Cardiac muscle cell (in vitro differentiated cells and primary cell): Measurements from ENCODE around the gene PLEKHG3. TPM values are rescaled to one million over a fixed set of nuclear protein-coding genes. Genes with fewer than 3 reads are reported as not detected.

Experiments used
- DNase-seq, 2 donors: peaks; one replicate each; pipeline versions ENCODE4 v3.0.0 to v3.0.0-alpha.2; 2010 to 2017; ENCODE audit warnings: low read depth in 1 of 2, low spot score in 1 of 2
- H3K27ac ChIP-seq: fragments of 200-600 bp; sonication (generic); 2 replicates; pipeline ENCODE4 v1.5.1; 2016
- H3K27me3 ChIP-seq: fragments of 200-600 bp; sonication (generic); 2 replicates; pipeline ENCODE4 v1.6.0; 2016; ENCODE audit warnings: control low read depth
- H3K36me3 ChIP-seq: fragments of 200-600 bp; sonication (generic); 2 replicates; pipeline ENCODE4 v1.5.1; 2016; ENCODE audit warnings: control low read depth
- H3K4me1 ChIP-seq: fragments of 200-600 bp; sonication (generic); 2 replicates; pipeline ENCODE4 v1.8.1; 2017; ENCODE audit warnings: low read depth, mild to moderate bottlenecking, mixed run types
- H3K4me3 ChIP-seq: fragments of 200-600 bp; sonication (generic); 2 replicates; pipeline ENCODE4 v1.5.1; 2016; ENCODE audit warnings: mild to moderate bottlenecking
- H3K9me3 ChIP-seq: fragments of 200-600 bp; sonication (generic); 2 replicates; pipeline ENCODE4 v1.5.1; 2017; ENCODE audit warnings: low read depth, mild to moderate bottlenecking, control low read depth
- polyA plus RNA-seq: library from polyadenylated mRNA; unstranded; fragments of >200 nt; fragmentation: Nextera tagmentation; extraction: Ambion mirVana; gene quantifications from 2 replicates; pipeline ENCODE4 v1.2.1, GENCODE V29; 2016
- total RNA-seq: library from RNA; depleted of rRNA; stranded (reverse); fragments of >200 nt; gene quantifications from 2 replicates; pipeline ENCODE4 v1.2.3, GENCODE V29; 2016
- TF ChIP-seq, protein P1 (sequence below): IDR thresholded peaks from 2 replicates; pipeline ENCODE4 v1.5.1; 2012; ENCODE audit warnings: low read depth, mild to moderate bottlenecking, low read length

PLEKHG3 gene
- total and polyA plus RNA-seq, 2 experiments from 2014 or later = 19.2 to 72.2 TPM

DNA sequence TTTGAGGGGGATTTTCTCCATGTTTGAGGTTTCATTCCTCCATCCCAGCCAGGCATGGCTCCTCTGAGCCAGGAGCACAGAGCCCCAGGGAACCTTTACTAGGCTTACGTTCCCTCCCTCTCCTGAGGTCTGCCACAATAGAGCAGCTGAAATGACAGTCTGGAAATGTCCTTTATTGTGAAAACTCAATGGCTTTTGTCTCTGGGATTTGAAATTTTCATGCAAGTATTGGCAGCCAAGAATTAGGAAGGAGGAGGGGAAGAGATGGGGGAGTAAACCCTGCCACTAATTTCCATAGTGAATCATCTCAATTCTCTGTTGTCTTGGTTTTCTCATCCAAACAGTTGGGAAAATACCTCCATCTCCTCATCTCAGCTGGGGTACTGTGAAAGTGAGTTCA lies 2.6 kb upstream of the PLEKHG3 start:
- TF ChIP-seq, protein P1, sequence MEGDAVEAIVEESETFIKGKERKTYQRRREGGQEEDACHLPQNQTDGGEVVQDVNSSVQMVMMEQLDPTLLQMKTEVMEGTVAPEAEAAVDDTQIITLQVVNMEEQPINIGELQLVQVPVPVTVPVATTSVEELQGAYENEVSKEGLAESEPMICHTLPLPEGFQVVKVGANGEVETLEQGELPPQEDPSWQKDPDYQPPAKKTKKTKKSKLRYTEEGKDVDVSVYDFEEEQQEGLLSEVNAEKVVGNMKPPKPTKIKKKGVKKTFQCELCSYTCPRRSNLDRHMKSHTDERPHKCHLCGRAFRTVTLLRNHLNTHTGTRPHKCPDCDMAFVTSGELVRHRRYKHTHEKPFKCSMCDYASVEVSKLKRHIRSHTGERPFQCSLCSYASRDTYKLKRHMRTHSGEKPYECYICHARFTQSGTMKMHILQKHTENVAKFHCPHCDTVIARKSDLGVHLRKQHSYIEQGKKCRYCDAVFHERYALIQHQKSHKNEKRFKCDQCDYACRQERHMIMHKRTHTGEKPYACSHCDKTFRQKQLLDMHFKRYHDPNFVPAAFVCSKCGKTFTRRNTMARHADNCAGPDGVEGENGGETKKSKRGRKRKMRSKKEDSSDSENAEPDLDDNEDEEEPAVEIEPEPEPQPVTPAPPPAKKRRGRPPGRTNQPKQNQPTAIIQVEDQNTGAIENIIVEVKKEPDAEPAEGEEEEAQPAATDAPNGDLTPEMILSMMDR = no peak
- Histone ChIP-seq H3K4me3 (no peak overlapping the region), H3K9me3 (no peaks in the 10 kb centered on the region), H3K27me3 (no peaks in the 10 kb centered on the region), H3K27ac (no peak overlapping the region), H3K36me3 (no peaks in the 10 kb centered on the region), H3K4me1 (peaks cover 31% of the 10 kb centered on the region)
- no peak for DNase-seq

DNA sequence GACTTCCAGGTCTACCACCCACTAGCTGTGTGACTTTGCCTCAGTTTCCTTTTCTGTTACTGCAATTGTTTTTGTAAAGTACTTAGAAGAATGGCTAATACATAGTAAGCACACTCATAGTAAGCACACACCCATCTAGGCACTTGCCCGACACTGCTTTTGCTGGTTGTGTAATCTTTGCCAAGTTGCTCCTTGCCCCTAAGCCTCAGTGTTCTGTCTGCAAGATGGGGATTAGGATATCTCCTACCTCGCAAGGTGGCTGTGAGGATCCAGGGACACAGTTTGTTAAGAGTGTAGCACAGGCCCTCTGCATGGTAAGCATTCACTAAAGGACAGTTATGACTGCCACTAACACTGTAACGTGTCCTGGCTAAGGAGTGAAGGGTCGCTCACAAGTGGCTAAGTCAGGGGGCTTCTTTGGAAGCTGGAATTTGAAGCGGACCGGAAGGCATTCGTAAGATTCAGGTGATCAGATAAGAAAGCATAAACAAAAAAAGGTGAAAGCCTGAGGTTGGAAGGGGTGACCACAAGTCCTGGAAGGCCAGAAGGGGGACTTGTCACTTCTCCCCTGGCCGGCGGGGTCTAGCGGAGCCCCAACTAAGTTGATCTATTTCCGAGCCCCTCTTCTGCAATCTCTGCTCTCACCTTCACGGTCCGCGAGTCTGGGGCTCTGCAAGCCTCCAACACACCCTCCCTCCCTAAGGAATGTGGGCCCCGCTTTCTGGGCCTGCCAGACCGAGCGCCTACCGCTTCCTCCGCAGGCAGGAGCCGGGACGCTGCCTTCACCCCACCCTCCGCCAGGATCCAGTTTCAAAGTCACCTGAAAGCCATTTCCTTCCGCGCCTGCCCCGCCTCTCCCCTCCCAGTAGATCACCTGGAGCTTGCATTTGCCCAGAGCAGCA lies 1.5 kb upstream of the PLEKHG3 start:
- TF ChIP-seq, protein P1 = no peak
- Histone ChIP-seq H3K27me3 (no peaks in the 10 kb centered on the region), H3K27ac (no peak overlapping the region), H3K4me3 (peak overlapping the region; percentile 67), H3K9me3 (no peaks in the 10 kb centered on the region), H3K4me1 (peaks cover 42% of the 10 kb centered on the region), H3K36me3 (no peaks in the 10 kb centered on the region)
- DNase-seq = peak in 1 of 2 donors; percentile 72

DNA sequence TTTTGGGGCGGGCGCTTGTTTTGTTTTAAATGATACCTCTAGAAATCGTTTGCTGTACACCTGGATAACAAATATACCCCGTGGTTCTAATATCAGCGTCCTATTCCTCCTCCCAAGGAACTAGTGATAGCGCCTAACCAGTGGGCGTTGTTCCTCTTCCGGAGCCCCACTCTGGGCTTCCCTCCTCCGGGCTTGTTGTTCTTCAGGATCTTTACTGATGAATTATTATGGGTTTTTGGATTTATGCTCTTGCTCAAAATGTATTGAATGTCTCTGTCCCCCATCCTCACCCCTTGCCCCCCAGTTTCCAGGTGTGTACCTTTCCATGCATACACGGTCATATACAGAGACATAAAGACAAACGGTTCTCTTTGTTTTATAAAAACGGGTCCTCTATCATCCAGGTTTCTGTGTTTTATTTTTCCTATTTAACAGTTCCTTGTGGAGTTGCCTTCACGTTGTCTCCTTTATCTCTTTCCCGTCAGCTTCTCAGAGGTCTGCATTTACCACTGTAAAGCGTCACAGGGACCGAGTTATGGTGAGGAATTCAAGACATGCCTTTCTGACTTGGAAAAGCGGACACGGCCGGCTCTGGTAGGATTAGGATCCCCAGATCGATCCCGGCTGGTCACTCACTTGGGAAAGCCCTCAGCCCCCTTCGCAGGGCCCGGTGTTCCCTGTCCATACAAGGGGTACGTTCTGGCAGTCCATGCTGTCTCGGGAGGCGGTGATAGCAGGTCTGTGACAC lies 655 bp upstream of the PLEKHG3 start:
- Histone ChIP-seq H3K4me1 (peaks cover 50% of the 10 kb centered on the region), H3K4me3 (peak overlapping the region; percentile 67), H3K9me3 (no peaks in the 10 kb centered on the region), H3K27me3 (no peaks in the 10 kb centered on the region), H3K36me3 (no peaks in the 10 kb centered on the region), H3K27ac (peak overlapping the region; percentile 84)
- TF ChIP-seq, protein P1 = no peak
- peak in 1 of 2 donors; percentile 46 for DNase-seq

DNA sequence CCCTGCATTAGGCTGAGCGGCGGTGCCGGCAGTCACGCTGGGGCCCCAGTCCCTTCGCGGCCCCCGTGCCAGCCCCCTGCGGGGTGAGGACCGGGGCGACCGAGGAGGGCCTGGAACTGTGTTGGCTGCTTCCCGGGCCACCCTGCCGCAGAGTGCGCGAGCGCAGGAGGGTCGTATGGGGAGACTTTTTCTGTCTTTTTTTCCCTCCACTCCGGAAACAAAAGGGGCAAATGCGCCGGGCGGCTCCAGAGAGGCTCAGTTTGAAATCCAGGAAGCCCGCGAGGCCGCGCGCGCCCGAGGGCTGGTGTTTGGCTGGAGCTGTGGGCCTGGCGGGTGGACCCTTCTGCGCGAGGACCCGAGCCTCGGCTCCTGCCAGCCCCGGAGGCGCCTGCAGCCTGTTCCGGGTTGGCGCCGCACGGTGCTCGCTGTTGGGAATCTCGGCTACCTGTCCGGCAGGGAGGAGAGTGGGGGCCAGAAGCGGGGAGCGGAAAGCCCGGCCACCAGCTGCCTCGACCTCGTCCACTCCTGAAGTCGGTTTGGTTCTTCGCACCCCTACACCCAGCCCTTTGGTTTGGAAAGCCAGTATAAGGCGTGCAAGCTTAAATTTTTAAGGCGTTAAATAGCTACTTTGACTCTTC lies 638 bp downstream of the PLEKHG3 start:
- Histone ChIP-seq H3K36me3 (no peaks in the 10 kb centered on the region), H3K4me1 (peaks cover 55% of the 10 kb centered on the region), H3K27ac (peak overlapping the region; percentile 84), H3K9me3 (no peaks in the 10 kb centered on the region), H3K27me3 (no peaks in the 10 kb centered on the region), H3K4me3 (peak overlapping the region; percentile 67)
- peak; percentile 32 to 58 for DNase-seq
- TF ChIP-seq, protein P1 = no peak

DNA sequence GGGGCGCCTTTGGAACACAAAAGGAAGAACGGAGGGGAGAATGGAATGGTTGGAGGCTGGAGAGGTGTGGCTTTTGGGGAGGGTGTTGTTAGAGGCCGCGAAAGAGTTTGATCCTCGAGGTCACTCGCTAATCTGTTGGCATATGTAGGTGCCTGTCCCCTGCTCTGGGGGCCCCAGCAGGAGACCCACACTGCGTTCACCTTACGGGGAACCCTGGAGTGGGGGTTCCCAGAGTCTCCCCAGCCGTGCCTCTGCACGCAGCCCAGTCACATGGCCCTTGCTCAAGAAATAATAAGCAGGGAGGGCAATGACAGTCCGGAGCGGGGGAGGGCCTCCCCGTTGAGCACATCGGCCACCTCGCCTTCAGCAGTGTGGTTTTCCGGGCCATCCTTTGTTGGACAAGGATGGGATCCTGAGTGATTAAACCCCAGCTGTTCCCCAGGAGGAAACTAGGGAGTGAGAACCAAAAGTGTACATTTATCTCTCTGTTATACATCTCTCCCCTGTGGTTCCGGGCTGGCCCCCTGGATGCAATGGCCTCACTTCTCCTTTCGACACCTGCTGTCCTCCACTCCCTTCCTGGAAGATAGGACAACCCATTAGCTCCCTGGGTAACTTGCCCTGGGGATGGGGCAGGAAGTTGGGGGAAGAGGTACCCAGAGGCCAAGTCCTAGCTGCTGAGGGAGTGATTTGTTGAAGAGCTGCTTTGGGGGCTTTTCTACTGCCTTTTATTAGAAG lies 1.3 kb downstream of the PLEKHG3 start:
- H3K27ac ChIP-seq = peak overlapping the region; percentile 84

More for the DNA sequence above, 1.3 kb downstream of the PLEKHG3 start:
- TF ChIP-seq, protein P1 = no peak
- Histone ChIP-seq H3K9me3 (no peaks in the 10 kb centered on the region), H3K4me1 (peaks cover 60% of the 10 kb centered on the region), H3K36me3 (no peaks in the 10 kb centered on the region), H3K27me3 (no peaks in the 10 kb centered on the region), H3K4me3 (peak overlapping the region; percentile 67)
- no peak for DNase-seq
